Tibial artery (tissue), 4 donors: ENCODE data around the gene NAP1L1.

ENCODE experiments used
- DNase-seq, 2 donors: peaks; one replicate each; pipeline ENCODE4 v3.0.0-alpha.2; 2019
- H3K27ac ChIP-seq, 2 donors: fragments of 200-600 bp; sonication (generic) in 1 of 2; 1 replicate in 1 of 2; 2 replicates in 1 of 2; pipeline ENCODE4 v1.5.1; 2018 to 2019; ENCODE audit warnings: mild to moderate bottlenecking in 1 of 2
- H3K27me3 ChIP-seq, 2 donors: fragments of 200-600 bp; sonication (generic) in 1 of 2; one replicate each; pipeline versions ENCODE4 v1.5.1 to v1.6.0; 2016 to 2019
- H3K36me3 ChIP-seq, 3 donors: fragments of 200-600 bp; sonication (generic) in 2 of 3; one replicate each; pipeline ENCODE4 v1.5.1; 2016 to 2019; ENCODE audit warnings: mild to moderate bottlenecking in 2 of 3
- H3K4me1 ChIP-seq, 4 donors: fragments of 200-600 bp; sonication (generic) in 2 of 4; 1 replicate in 3 of 4; 2 replicates in 1 of 4; pipeline ENCODE4 v1.5.1; 2016 to 2019
- H3K4me3 ChIP-seq, 2 donors: fragments of 200-600 bp; sonication (generic) in 1 of 2; 1 replicate in 1 of 2; 2 replicates in 1 of 2; pipeline ENCODE4 v1.5.1; 2018 to 2019; ENCODE audit warnings: mild to moderate bottlenecking in 2 of 2
- H3K9me3 ChIP-seq, 3 donors: fragments of 200-600 bp; sonication (generic) in 1 of 3; one replicate each; pipeline ENCODE4 v1.5.1; 2016 to 2019
- CTCF ChIP-seq, 2 experiments: fragments of 200-600 bp in 1 of 2; fragments of 450-650 bp in 1 of 2; IDR thresholded peaks; one replicate each; pipeline ENCODE4 v1.5.1; 2017 to 2019; ENCODE audit warnings: antibody characterized with exemption in 2 of 2, mild to moderate bottlenecking in 1 of 2, moderate library complexity in 1 of 2
- intact Hi-C: fragments of 100-400 bp; cut with DNase I; formaldehyde crosslinking; loops from one replicate; pipeline ENCODE4 v1.15.0; 2023; ENCODE audit warnings: low total_unique reads

NAP1L1 gene

GRCh38 chr12:76108356-76108755, 23.9 kb upstream of the NAP1L1 start:
- H3K27me3 ChIP-seq, result no peaks in the 10 kb centered on the region
- no peaks in the 10 kb centered on the region for H3K4me1 ChIP-seq
- no peak for DNase-seq
- TF ChIP-seq CTCF (IDR thresholded peaks at IDR 0.05), result no peak
- H3K27ac ChIP-seq, result no peak overlapping the region
- no peaks in the 10 kb centered on the region for H3K9me3 ChIP-seq
- intact Hi-C loops, result no loop called here
- no peak overlapping the region for H3K4me3 ChIP-seq
- no peaks in the 10 kb centered on the region for H3K36me3 ChIP-seq

- Histone ChIP-seq H3K9me3 (no peaks in the 10 kb centered on the region), H3K4me1 (no peaks in the 10 kb centered on the region), H3K4me3 (no peak overlapping the region), H3K27me3 (no peaks in the 10 kb centered on the region), H3K36me3 (no peaks in the 10 kb centered on the region), H3K27ac (no peak overlapping the region)
- intact Hi-C loops, result no loop called here
- TF ChIP-seq CTCF (IDR thresholded peaks at IDR 0.05), result no peak
- no peak for DNase-seq
Observed at GRCh38 chr12:76106631-76107030, 22.1 kb upstream of the NAP1L1 start.

- Histone ChIP-seq H3K9me3 (no peaks in the 10 kb centered on the region), H3K36me3 (no peaks in the 10 kb centered on the region), H3K4me3 (no peak overlapping the region), H3K4me1 (no peaks in the 10 kb centered on the region), H3K27me3 (no peaks in the 10 kb centered on the region), H3K27ac (no peak overlapping the region)
- no peak for TF ChIP-seq CTCF (IDR thresholded peaks at IDR 0.05)
- intact Hi-C loops, result no loop called here
- DNase-seq, result no peak
Observed at GRCh38 chr12:76103958-76104357, 19.5 kb upstream of the NAP1L1 start.

GRCh38 chr12:76101739-76102385, 17.4 kb upstream of the NAP1L1 start:
- Histone ChIP-seq H3K4me3 (no peak overlapping the region), H3K9me3 (no peaks in the 10 kb centered on the region), H3K27ac (no peak overlapping the region), H3K4me1 (no peaks in the 10 kb centered on the region), H3K36me3 (no peaks in the 10 kb centered on the region), H3K27me3 (no peaks in the 10 kb centered on the region)
- DNase-seq, result no peak
- no peak for TF ChIP-seq CTCF (IDR thresholded peaks at IDR 0.05)
- intact Hi-C loops, result no loop called here

GRCh38 chr12:76096079-76096646, 11.7 kb upstream of the NAP1L1 start:
- Histone ChIP-seq H3K27me3 (no peaks in the 10 kb centered on the region), H3K27ac (no peak overlapping the region), H3K36me3 (no peaks in the 10 kb centered on the region), H3K4me1 (no peaks in the 10 kb centered on the region), H3K9me3 (no peaks in the 10 kb centered on the region), H3K4me3 (no peak overlapping the region)
- intact Hi-C loops, result no loop called here
- DNase-seq, result no peak
- no peak for TF ChIP-seq CTCF (IDR thresholded peaks at IDR 0.05)
